Measurements from ENCODE around the gene TRAPPC2L. TPM values are rescaled to one million over a fixed set of nuclear protein-coding genes. Genes with fewer than 3 reads are reported as not detected.

TRAPPC2L gene
- total RNA-seq, 5 donors from 2014 or later (not counting 1 experiment from before 2014, with no cell fraction given): 45.6 to 61.1 (median 57.5) TPM

DNA sequence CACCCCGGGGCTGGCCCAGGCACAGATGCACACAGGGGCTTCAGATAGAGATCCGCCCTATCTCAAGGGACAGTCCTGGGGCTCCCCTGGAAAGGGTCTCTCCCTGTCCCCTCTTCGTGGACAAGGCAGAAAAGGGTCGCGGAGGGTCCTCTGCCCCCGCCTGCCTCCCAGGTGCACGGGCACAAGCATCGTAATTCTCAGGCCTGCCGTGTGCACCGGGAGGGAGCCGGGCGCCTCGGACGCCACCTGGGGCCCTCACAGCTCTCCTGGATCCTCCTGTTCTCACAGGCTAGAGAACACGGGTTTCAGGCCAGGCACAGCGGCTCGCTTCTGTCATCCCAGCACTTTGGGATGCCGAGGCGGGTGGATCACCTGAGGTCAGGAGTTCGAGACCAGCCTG lies 21.4 kb downstream of the TRAPPC2L start:
- H3K36me3 ChIP-seq (ENCODE audit: control insufficient read depth in 2 of 2, extremely low read depth in 1 of 2, insufficient read depth in 1 of 2, low read length in 1 of 2): no peaks in the 10 kb centered on the region
- Mint-ChIP-seq H3K4me1 (peaks cover 0 to 7% (median 2%) of the 10 kb centered on the region in 3 donors), H3K27ac (no peak overlapping the region), H3K4me3 (no peak overlapping the region), H3K36me3 (no peaks in the 10 kb centered on the region), H3K9me3 (no peaks in the 10 kb centered on the region), H3K27me3 (peaks cover 0 to 3% of the 10 kb centered on the region in 2 donors)
- peaks cover 0 to 33% of the 10 kb centered on the region in 2 experiments for H3K27me3 ChIP-seq (replicated peaks in 1 of 2; ENCODE audit: control insufficient read depth in 2 of 2, extremely low read depth in 1 of 2, insufficient read depth in 2 of 2, low read length in 1 of 2)
- no peaks in the 10 kb centered on the region for H3K9me3 ChIP-seq
- 89% methylated on average over 16 of the region's 20 CpGs for WGBS (ENCODE audit: insufficient coverage)
- ChIA-PET POLR2A (no interaction called here), CTCF (no interaction called here)
- no peak overlapping the region for H3K27ac ChIP-seq (ENCODE audit: low read length)
- H3K4me3 ChIP-seq (ENCODE audit: control insufficient read depth in 1 of 2, extremely low read depth in 1 of 2, low read length in 1 of 2): no peak overlapping the region
- DNase-seq: no peak
- no peak for ATAC-seq (replicated peaks in 1 of 4)
- H3K4me1 ChIP-seq (ENCODE audit: control insufficient read depth in 1 of 2, extremely low read depth in 1 of 2, insufficient read depth in 2 of 2, low read length in 2 of 2): peaks cover 0 to 10% of the 10 kb centered on the region in 2 experiments

DNA sequence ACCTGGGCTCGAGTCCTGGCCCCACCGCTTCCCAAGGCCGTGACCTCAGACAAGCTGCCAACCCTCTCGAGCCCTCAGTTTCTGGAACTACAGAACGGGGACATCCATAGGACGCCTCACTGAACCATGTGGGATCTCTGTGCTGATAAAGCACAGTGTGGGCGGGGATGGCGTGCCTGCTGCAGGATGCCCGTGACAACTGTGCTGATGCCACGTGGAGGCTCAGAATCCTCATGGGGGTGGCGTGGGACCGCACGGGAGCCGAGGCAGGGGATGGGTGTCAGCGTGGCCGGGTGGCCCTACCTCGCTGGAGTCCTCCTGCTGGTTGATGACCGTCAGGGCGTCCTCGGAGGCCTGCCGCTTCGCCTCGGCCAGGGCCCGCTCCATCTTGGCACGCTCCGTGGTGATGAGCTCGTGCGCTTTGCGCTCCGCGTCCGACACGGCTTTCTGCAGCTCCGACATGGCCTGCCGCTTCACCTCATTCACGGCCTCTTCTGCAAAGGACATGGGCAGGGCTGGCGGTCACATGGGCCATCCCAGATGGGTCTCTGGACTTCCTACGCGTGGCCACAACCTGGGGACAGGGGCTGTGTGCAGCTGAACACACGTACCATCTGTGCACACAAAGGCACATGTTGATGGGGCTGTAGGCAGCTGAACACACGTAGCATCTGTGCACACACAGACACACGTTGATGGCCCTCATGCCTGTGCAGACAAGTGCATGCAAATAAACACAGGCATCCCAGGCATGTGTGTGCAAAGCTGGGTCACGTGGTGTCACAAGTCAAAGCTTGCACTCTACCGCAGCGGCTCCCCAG lies 22.2 kb downstream of the TRAPPC2L start:
- Histone ChIP-seq H3K36me3 (ENCODE audit: control insufficient read depth in 2 of 2, extremely low read depth in 1 of 2, insufficient read depth in 1 of 2, low read length in 1 of 2) (no peaks in the 10 kb centered on the region), H3K4me1 (ENCODE audit: control insufficient read depth in 1 of 2, extremely low read depth in 1 of 2, insufficient read depth in 2 of 2, low read length in 2 of 2) (peaks cover 0 to 10% of the 10 kb centered on the region in 2 experiments), H3K4me3 (ENCODE audit: control insufficient read depth in 1 of 2, extremely low read depth in 1 of 2, low read length in 1 of 2) (no peak overlapping the region), H3K27ac (ENCODE audit: low read length) (no peak overlapping the region), H3K27me3 (replicated peaks in 1 of 2; ENCODE audit: control insufficient read depth in 2 of 2, extremely low read depth in 1 of 2, insufficient read depth in 2 of 2, low read length in 1 of 2) (peaks cover 0 to 28% of the 10 kb centered on the region in 2 experiments), H3K9me3 (no peaks in the 10 kb centered on the region)
- Mint-ChIP-seq H3K36me3 (no peaks in the 10 kb centered on the region), H3K9me3 (no peaks in the 10 kb centered on the region), H3K4me1 (peaks cover 0 to 7% (median 2%) of the 10 kb centered on the region in 3 donors), H3K27ac (no peak overlapping the region), H3K27me3 (peaks cover 0 to 3% of the 10 kb centered on the region in 2 donors), H3K4me3 (no peak overlapping the region)
- ChIA-PET POLR2A (no interaction called here), CTCF (no interaction called here)
- ATAC-seq (replicated peaks in 1 of 4): no peak
- no peak for DNase-seq
- 89% methylated on average over 45 of the region's 45 CpGs for WGBS (ENCODE audit: insufficient coverage)

DNA sequence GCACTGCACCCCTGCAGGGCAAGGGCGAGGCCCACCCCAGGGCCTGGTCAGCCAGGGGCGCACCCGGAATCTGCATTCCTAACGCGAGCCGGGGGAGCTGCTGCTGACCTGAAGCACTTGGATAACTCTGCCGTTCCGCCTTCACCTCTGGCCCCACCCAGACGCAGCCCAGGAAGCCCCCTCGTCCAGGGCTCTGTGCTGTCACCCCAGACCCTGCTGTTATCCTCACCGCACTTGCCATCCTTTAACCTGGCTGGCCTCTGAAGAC lies 22.8 kb downstream of the TRAPPC2L start:
- Histone ChIP-seq H3K4me1 (ENCODE audit: control insufficient read depth in 1 of 2, extremely low read depth in 1 of 2, insufficient read depth in 2 of 2, low read length in 2 of 2) (peaks cover 0 to 10% of the 10 kb centered on the region in 2 experiments), H3K9me3 (no peaks in the 10 kb centered on the region), H3K27me3 (replicated peaks in 1 of 2; ENCODE audit: control insufficient read depth in 2 of 2, extremely low read depth in 1 of 2, insufficient read depth in 2 of 2, low read length in 1 of 2) (peaks cover 0 to 28% of the 10 kb centered on the region in 2 experiments), H3K4me3 (ENCODE audit: control insufficient read depth in 1 of 2, extremely low read depth in 1 of 2, low read length in 1 of 2) (no peak overlapping the region), H3K27ac (ENCODE audit: low read length) (no peak overlapping the region), H3K36me3 (ENCODE audit: control insufficient read depth in 2 of 2, extremely low read depth in 1 of 2, insufficient read depth in 1 of 2, low read length in 1 of 2) (no peaks in the 10 kb centered on the region)
- Mint-ChIP-seq H3K4me1 (peaks cover 0 to 7% (median 2%) of the 10 kb centered on the region in 3 donors), H3K36me3 (no peaks in the 10 kb centered on the region), H3K9me3 (no peaks in the 10 kb centered on the region), H3K4me3 (no peak overlapping the region), H3K27ac (no peak overlapping the region), H3K27me3 (peaks cover 0 to 3% of the 10 kb centered on the region in 2 donors)
- no peak for ATAC-seq (replicated peaks in 1 of 4)
- DNase-seq: no peak
- ChIA-PET CTCF (no interaction called here), POLR2A (no interaction called here)
- WGBS (ENCODE audit: insufficient coverage): 89% methylated on average over 10 of the region's 11 CpGs

DNA sequence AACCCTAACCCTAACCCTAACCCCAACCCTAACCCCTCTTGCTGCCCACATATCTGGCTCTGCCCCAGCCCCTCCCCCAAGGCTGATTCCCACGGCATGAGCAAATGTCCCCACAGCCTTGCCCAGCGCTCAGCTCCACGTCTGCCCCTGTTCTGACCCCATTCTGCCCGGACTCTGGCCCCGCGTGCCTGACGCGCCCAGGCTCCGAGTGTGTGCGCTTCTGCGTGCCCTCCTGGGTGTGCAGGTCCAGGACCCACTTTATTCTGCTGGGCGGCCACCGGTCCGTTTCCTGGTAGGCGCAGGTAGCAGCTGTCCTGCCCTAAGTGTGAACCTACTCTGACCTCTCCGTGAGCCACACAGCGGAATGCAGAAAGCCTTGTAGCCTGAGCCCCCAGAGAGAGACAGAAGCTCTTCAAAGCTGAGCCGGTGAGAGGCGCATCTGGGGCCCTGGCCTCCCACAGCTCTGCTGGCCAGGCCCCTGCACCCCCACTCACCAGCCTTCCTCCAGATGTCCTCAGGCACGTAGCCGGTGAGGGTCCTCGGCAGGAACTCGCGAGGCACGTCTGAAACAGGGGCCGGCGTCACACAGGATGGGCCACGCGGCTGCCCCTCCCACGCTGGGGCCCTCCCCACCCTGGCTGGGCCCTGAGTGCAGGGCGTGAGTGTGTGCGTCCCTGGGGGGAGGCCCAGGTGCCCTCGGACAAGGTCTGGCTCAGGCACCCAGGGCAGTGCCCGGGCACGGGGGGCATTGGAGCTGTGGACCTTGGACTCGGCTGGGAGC lies 23.5 kb downstream of the TRAPPC2L start:
- POLR2A ChIA-PET: no interaction called here
- ATAC-seq (replicated peaks in 1 of 4): no peak

DNA sequence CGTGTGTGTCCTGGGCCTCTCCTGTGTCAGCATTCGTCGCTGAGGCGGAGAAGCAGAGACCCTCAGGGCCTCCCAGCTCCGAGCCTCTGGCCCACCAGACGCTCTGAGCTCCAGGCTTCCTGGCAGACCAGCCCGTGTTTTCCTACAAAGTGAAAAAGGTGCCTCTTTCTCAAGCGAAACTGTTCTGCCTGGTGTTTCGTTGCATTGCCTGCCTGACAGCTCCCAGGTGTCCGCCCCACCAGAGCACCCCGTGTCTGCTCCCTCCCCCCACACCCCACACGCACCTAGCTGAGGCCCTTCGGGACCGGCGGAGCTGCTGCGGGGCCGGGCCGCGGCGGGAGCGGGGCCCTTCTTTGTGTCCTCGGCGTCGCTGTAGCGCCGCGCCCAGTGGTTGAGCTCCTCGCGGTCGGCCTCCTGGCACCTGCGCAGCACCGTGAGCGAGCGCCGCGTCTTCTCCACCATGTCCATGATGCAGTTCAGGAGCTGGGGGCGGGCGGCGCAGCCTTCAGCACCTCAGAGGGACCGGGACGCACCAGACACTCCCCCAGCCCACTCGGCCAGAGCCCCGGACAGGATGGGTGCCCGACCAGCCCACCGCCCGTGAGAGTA lies 24.2 kb downstream of the TRAPPC2L start:
- H3K27ac Mint-ChIP-seq: no peak overlapping the region
- no peak overlapping the region for H3K4me3 Mint-ChIP-seq
- no peaks in the 10 kb centered on the region for H3K36me3 ChIP-seq (ENCODE audit: control insufficient read depth in 2 of 2, extremely low read depth in 1 of 2, insufficient read depth in 1 of 2, low read length in 1 of 2)
- H3K4me1 ChIP-seq (ENCODE audit: control insufficient read depth in 1 of 2, extremely low read depth in 1 of 2, insufficient read depth in 2 of 2, low read length in 2 of 2): peaks cover 0 to 10% of the 10 kb centered on the region in 2 experiments
- ChIA-PET CTCF (no interaction called here), POLR2A (no interaction called here)
- no peak for DNase-seq
- no peak overlapping the region for H3K4me3 ChIP-seq (ENCODE audit: control insufficient read depth in 1 of 2, extremely low read depth in 1 of 2, low read length in 1 of 2)
- no peak for ATAC-seq (replicated peaks in 1 of 4)
- WGBS (ENCODE audit: insufficient coverage): 96% methylated on average over 32 of the region's 46 CpGs
- peaks cover 0 to 3% of the 10 kb centered on the region in 2 donors for H3K27me3 Mint-ChIP-seq
- peaks cover 0 to 7% (median 2%) of the 10 kb centered on the region in 3 donors for H3K4me1 Mint-ChIP-seq
- H3K9me3 ChIP-seq: no peaks in the 10 kb centered on the region
- H3K27me3 ChIP-seq (replicated peaks in 1 of 2; ENCODE audit: control insufficient read depth in 2 of 2, extremely low read depth in 1 of 2, insufficient read depth in 2 of 2, low read length in 1 of 2): peaks cover 0 to 28% of the 10 kb centered on the region in 2 experiments
- H3K27ac ChIP-seq (ENCODE audit: low read length): no peak overlapping the region
- H3K36me3 Mint-ChIP-seq: no peaks in the 10 kb centered on the region
- no peaks in the 10 kb centered on the region for H3K9me3 Mint-ChIP-seq

More for the DNA sequence above, 23.5 kb downstream of the TRAPPC2L start:
- no peak overlapping the region for H3K27ac Mint-ChIP-seq
- no peaks in the 10 kb centered on the region for H3K36me3 Mint-ChIP-seq
- Histone ChIP-seq H3K36me3 (ENCODE audit: control insufficient read depth in 2 of 2, extremely low read depth in 1 of 2, insufficient read depth in 1 of 2, low read length in 1 of 2) (no peaks in the 10 kb centered on the region), H3K9me3 (no peaks in the 10 kb centered on the region), H3K27ac (ENCODE audit: low read length) (no peak overlapping the region), H3K4me3 (ENCODE audit: control insufficient read depth in 1 of 2, extremely low read depth in 1 of 2, low read length in 1 of 2) (no peak overlapping the region), H3K27me3 (replicated peaks in 1 of 2; ENCODE audit: control insufficient read depth in 2 of 2, extremely low read depth in 1 of 2, insufficient read depth in 2 of 2, low read length in 1 of 2) (peaks cover 0 to 28% of the 10 kb centered on the region in 2 experiments), H3K4me1 (ENCODE audit: control insufficient read depth in 1 of 2, extremely low read depth in 1 of 2, insufficient read depth in 2 of 2, low read length in 2 of 2) (peaks cover 0 to 10% of the 10 kb centered on the region in 2 experiments)
- CTCF ChIA-PET: no interaction called here
- no peak for DNase-seq
- 92% methylated on average over 36 of the region's 36 CpGs for WGBS (ENCODE audit: insufficient coverage)
- no peaks in the 10 kb centered on the region for H3K9me3 Mint-ChIP-seq
- peaks cover 0 to 7% (median 2%) of the 10 kb centered on the region in 3 donors for H3K4me1 Mint-ChIP-seq
- H3K27me3 Mint-ChIP-seq: peaks cover 0 to 3% of the 10 kb centered on the region in 2 donors
- H3K4me3 Mint-ChIP-seq: no peak overlapping the region

DNA sequence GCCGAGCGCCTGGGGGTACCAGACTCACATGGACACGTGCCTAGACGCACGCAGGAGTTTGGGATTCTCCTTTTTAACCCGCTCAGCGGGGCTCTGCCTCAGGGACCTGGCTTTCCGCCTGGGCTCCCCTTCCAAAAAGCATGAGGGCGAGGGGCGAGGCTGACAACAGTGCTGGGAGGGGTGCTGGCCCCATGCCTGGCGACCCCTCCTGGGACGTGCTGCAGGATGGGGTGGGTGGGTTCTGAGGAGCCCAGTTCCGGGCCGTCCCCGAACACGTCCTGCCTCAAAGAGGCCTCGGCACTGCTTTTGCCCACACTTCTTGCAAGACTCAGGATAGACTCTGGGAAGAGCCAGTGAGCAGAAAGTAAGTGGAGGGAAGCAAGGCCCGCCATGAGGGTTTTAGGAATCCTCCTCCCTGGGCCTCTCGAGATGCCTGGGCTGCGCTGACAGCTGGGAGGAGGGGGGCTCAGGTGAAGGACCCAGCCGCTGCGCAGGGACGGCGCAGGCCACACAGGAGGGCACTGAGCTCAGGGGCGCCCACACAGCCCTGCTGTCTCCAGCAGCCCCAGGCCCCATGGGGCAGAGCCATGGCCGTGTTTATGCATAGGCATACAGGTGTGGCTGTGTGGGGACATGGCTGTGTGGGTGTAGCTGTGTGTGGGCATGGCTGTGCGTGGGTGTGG lies 24.9 kb downstream of the TRAPPC2L start:
- no peaks in the 10 kb centered on the region for H3K36me3 Mint-ChIP-seq

More for the DNA sequence above, 24.9 kb downstream of the TRAPPC2L start:
- H3K4me1 ChIP-seq (ENCODE audit: control insufficient read depth in 1 of 2, extremely low read depth in 1 of 2, insufficient read depth in 2 of 2, low read length in 2 of 2): peaks cover 0 to 10% of the 10 kb centered on the region in 2 experiments
- H3K27ac ChIP-seq (ENCODE audit: low read length): no peak overlapping the region
- ChIA-PET POLR2A (no interaction called here), CTCF (no interaction called here)
- H3K4me3 ChIP-seq (ENCODE audit: control insufficient read depth in 1 of 2, extremely low read depth in 1 of 2, low read length in 1 of 2): no peak overlapping the region
- H3K4me1 Mint-ChIP-seq: peaks cover 0 to 7% (median 2%) of the 10 kb centered on the region in 3 donors
- H3K9me3 Mint-ChIP-seq: no peaks in the 10 kb centered on the region
- DNase-seq (no peak), ATAC-seq (replicated peaks in 1 of 4) (no peak)
- H3K27me3 ChIP-seq (replicated peaks in 1 of 2; ENCODE audit: control insufficient read depth in 2 of 2, extremely low read depth in 1 of 2, insufficient read depth in 2 of 2, low read length in 1 of 2): peaks cover 0 to 28% of the 10 kb centered on the region in 2 experiments
- no peaks in the 10 kb centered on the region for H3K9me3 ChIP-seq
- 96% methylated on average over 19 of the region's 27 CpGs for WGBS (ENCODE audit: insufficient coverage)
- no peak overlapping the region for H3K27ac Mint-ChIP-seq
- peaks cover 0 to 3% of the 10 kb centered on the region in 2 donors for H3K27me3 Mint-ChIP-seq
- no peak overlapping the region for H3K4me3 Mint-ChIP-seq
- H3K36me3 ChIP-seq (ENCODE audit: control insufficient read depth in 2 of 2, extremely low read depth in 1 of 2, insufficient read depth in 1 of 2, low read length in 1 of 2): no peaks in the 10 kb centered on the region

Data from T-cell (primary cell).